Activated T-cell treated with anti-CD3 and anti-CD28 coated beads for 48 hours (primary cell): Measurements from ENCODE around the gene RIPOR3.
"Not testable (repeated sequence)": the region's sequence is repeated elsewhere in the genome, so short reads cannot be mapped to it uniquely, and the experiment has no call there.

ENCODE experiments used
- DNase-seq: peaks from one replicate; pipeline ENCODE4 v3.0.0-alpha.2; 2020; ENCODE audit warnings: low read depth

The RIPOR3 gene

GRCh38 chr20:50551288-50551687 lies 140.1 kb downstream of the RIPOR3 start:
- DNase-seq: no peak

- DNase-seq: no peak
Observed at GRCh38 chr20:50550531-50550930, 140.8 kb downstream of the RIPOR3 start.

GRCh38 chr20:50548396-50548795 lies 142.9 kb downstream of the RIPOR3 start:
- DNase-seq: no peak

- DNase-seq: no peak
Observed at GRCh38 chr20:50547964-50548363, 143.4 kb downstream of the RIPOR3 start.

DNA sequence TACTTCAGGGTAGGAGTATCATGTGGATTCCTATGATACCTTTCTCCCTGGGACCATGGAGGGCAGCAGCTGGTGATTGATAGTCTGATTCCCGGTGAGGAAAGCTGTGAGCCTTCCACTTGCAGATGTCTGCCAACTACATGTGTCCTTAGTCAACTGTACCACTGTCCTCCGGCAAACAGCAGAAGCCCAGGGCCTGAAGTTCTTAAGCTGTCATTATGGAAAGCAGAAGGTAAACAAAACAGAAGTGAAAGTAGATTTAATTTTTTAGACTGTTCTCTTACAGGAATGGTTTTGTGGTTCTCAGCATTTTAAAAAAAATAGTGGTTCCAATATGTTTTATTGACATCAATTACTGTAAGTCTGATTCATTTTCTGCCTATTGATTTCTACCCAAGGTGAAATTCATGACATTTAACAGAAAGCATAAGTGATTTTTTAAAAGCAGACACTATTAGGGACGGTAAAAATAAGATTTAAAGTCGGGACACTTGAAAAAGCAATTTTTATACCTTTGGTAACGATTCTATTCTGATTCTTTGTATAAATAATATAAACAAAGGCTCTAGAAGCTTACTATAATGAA lies 144.5 kb downstream of the RIPOR3 start:
- DNase-seq: no peak

DNA sequence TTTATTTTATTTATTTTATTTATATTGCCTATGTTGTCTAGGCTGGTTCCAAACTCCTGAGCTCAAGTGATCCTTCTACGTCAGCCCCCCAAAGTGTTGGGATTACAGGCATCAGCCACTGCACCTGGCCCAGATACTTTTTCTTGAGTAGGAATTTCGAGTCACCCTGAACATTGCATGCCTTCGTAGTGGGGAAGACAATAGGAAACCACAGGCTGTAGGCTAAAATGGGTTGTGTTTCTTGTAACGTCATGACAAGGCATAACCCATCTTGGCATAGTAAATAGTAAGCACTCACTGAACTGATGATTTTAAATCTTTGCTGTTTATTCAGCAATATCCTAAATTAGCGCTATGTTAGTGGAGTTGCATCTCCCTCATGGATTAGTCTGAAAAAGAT lies 146.2 kb downstream of the RIPOR3 start:
- DNase-seq: no peak

DNA sequence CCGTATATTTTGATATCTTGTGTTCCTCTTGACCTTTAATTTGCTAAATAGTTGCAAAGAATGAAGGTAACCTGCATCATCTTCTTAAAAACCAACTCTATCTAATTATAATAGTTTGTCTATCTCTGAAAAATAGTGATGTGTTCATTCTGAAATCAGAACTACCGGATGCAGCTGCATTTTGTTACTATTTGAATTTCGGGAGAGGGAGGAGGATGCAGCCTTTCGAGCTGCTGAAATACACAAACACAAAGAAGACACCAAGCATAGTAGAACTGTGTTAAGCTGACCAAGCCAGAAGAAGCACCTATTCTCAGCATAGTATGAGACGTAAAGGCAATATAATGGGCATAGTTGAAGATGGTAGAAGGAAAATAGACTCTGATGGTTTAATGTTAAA lies 148.0 kb downstream of the RIPOR3 start:
- no peak for DNase-seq

DNA sequence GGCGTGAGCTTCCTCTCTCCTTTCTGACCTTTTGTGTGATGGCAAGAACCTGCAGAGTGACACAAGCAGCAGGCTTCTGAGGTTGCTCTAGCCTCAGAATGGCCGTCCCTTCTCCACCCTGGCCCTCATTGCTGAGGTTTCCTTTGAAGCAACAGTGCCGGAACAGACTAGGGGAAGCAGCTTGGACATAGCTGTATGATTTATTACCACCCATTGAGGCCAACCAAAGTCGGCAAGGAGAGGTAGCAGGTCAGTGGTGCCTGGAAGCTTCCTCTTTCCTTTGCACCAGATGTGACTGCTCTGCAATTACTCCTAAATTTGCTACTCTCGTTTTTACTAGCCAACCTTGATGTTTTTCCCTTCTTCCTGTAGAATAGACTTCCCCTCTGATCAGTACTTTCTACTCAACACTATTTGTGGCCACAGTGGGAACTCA lies 149.7 kb downstream of the RIPOR3 start:
- DNase-seq: no peak

DNA sequence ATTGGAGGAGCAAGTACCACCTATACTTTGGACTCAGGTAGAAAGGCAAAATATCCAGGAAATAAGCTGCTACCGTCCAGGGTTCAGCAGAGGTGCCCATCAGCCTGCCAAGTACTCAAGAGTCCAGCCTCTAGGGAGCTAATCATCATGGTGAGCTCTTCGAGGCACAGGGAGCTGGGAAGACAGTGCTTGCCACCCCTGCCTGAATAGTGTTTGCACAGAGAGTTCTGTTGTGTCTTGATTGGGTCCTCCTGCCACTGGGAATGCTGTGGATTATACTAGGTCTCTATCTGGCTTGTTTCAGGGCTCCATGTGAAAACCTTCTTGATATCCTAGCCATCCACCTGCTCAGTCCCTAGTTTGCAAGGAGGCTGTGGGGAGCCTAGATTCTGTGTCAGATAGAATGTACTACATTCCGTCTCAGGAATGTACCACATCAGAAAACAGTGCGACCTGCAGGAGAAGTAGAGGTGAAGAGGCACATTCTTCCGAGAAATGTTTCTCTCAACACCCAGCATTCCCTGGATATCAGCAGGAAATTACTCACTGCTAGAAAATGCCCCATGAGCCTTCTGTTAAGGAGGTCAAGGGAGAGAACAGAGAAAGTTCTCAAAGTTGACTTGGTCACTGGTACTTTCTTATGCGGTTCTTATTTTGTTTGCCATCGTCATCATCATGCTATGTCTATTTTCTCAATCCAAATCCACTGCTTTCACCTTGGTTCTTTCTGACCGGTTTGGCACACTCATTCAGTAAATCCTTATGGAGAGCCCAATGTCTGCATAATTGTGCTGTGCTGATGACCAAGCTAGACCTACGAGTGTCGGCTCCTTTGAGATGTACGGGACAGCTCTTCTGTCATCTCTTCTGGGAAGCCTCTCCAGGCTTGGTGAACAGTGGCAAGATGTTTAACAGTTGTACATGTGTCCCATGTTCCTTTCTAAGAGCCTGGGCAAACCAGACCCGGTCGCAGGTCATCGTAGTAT lies 150.4 kb downstream of the RIPOR3 start:
- DNase-seq: no peak

GRCh38 chr20:50539798-50540197 lies 151.5 kb downstream of the RIPOR3 start:
- not testable (repeated sequence) for DNase-seq

GRCh38 chr20:50538276-50538675 lies 153.1 kb downstream of the RIPOR3 start:
- DNase-seq: no peak

DNA sequence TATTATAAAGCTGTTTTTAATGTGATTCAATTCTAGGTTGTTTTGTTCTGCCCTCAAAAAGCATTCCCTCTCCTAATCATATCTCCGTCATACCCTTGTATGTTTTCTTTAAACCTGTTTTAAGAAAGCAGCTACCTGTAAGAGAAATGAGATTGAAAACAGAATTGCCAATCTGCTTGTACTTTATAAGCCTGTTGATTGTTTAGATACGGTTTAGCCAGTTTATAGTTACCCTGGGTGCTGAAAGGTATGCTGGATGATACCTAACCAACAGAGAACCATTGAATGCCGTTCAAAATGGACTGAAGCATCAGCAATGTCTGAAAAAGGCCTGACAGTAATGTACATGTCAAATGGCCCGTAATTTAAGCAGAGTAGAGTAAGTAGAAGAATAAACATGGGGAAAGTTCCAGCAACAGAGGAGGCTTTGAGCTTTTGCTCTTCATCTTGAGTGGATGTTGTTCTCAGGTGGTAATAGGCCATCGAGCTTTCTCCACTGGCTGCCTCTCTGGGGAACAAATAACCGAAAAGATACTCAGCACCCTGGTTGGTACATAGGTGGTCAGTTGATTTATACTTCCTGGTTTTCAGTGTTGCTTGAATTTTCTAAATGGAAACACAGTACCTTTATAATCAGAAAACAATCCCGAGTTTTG lies 153.7 kb downstream of the RIPOR3 start:
- DNase-seq: no peak

- DNase-seq: no peak
Observed at GRCh38 chr20:50536333-50536732, 155.0 kb downstream of the RIPOR3 start.
